Measurements from ENCODE around the gene GOLGB1. TPM values are rescaled to one million over a fixed set of nuclear protein-coding genes. Genes with fewer than 3 reads are reported as not detected.

The GOLGB1 gene
- total RNA-seq, 4 donors from 2014 or later = 77.8 to 102 (median 97.3) TPM

- WGBS, 2 donors = 70 to 84% methylated on average over 2 of the region's 2 CpGs
- H3K27me3 ChIP-seq = no peaks in the 10 kb centered on the region
- H3K4me3 ChIP-seq (replicated peaks in 1 of 3) = no peak overlapping the region
- intact Hi-C loops (cut with DNase I) = no loop called here
- no peaks in the 10 kb centered on the region for H3K36me3 ChIP-seq
- H3K27ac ChIP-seq = no peak overlapping the region
- H3K9me3 ChIP-seq = no peaks in the 10 kb centered on the region
- no peak for DNase-seq
- H3K4me1 ChIP-seq = peaks cover 5 to 14% of the 10 kb centered on the region in 2 donors
- no peak for TF ChIP-seq CTCF (IDR thresholded peaks at IDR 0.05)
- no peak for TF ChIP-seq POLR2A (IDR thresholded peaks at IDR 0.05)
These were observed 8.6 kb downstream of the GOLGB1 start for GRCh38 chr3:121740896-121741295.

- H3K27me3 ChIP-seq = no peaks in the 10 kb centered on the region
- DNase-seq = no peak
- intact Hi-C loops (cut with DNase I) = no loop called here
- H3K36me3 ChIP-seq = no peaks in the 10 kb centered on the region
- H3K4me1 ChIP-seq = peaks cover 0 to 10% of the 10 kb centered on the region in 2 donors
- no peak overlapping the region for H3K4me3 ChIP-seq (replicated peaks in 1 of 3)
- TF ChIP-seq CTCF (IDR thresholded peaks at IDR 0.05) (no peak), POLR2A (IDR thresholded peaks at IDR 0.05) (no peak)
- no peak overlapping the region for H3K27ac ChIP-seq
- H3K9me3 ChIP-seq = no peaks in the 10 kb centered on the region
These were observed 9.6 kb downstream of the GOLGB1 start for GRCh38 chr3:121739902-121740301.

GRCh38 chr3:121737644-121738043 is 11.9 kb downstream of the GOLGB1 start:
- Histone ChIP-seq H3K27ac (no peak overlapping the region), H3K4me1 (peaks cover 0 to 10% of the 10 kb centered on the region in 2 donors), H3K4me3 (replicated peaks in 1 of 3) (no peak overlapping the region), H3K9me3 (no peaks in the 10 kb centered on the region), H3K27me3 (no peaks in the 10 kb centered on the region), H3K36me3 (no peaks in the 10 kb centered on the region)
- TF ChIP-seq CTCF (IDR thresholded peaks at IDR 0.05) (no peak), POLR2A (IDR thresholded peaks at IDR 0.05) (no peak)
- intact Hi-C loops (cut with DNase I) = no loop called here
- 70 to 81% methylated on average over 4 of the region's 4 CpGs for WGBS, 2 donors
- DNase-seq = no peak

- Histone ChIP-seq H3K27ac (no peak overlapping the region), H3K9me3 (no peaks in the 10 kb centered on the region), H3K4me3 (replicated peaks in 1 of 3) (no peak overlapping the region), H3K27me3 (no peaks in the 10 kb centered on the region), H3K4me1 (peaks cover 6 to 21% of the 10 kb centered on the region in 2 donors), H3K36me3 (no peaks in the 10 kb centered on the region)
- 93 to 96% methylated on average over 3 of the region's 3 CpGs for WGBS, 2 donors
- intact Hi-C loops (cut with DNase I) = no loop called here
- TF ChIP-seq POLR2A (IDR thresholded peaks at IDR 0.05) (no peak), CTCF (IDR thresholded peaks at IDR 0.05) (no peak)
- DNase-seq = no peak
These were observed 13.4 kb downstream of the GOLGB1 start for GRCh38 chr3:121736112-121736511.

GRCh38 chr3:121735047-121735696 is 14.4 kb downstream of the GOLGB1 start:
- no peaks in the 10 kb centered on the region for H3K27me3 ChIP-seq
- no peak for DNase-seq
- TF ChIP-seq CTCF (IDR thresholded peaks at IDR 0.05) (no peak), POLR2A (IDR thresholded peaks at IDR 0.05) (no peak)
- no peak overlapping the region for H3K4me3 ChIP-seq (replicated peaks in 1 of 3)
- H3K9me3 ChIP-seq = no peaks in the 10 kb centered on the region
- no peak overlapping the region for H3K27ac ChIP-seq
- H3K36me3 ChIP-seq = no peaks in the 10 kb centered on the region
- intact Hi-C loops (cut with DNase I) = no loop called here
- H3K4me1 ChIP-seq = peaks cover 11 to 25% of the 10 kb centered on the region in 2 donors

Data from thyroid gland (tissue), 4 donors.